Stimulated activated CD8-positive, alpha-beta memory T cell treated with anti-CD3 and anti-CD28 coated beads, Interleukin-7, amount 100 ng/mL, for 48 hours (primary cell): ENCODE results near the gene CCDC170.

Source experiments
- DNase-seq, 2 donors: peaks; one replicate each; pipeline ENCODE4 v3.0.0-alpha.2; 2020; ENCODE audit warnings: low read depth in 1 of 2; ENCODE audit errors: extremely low read depth in 1 of 2

CCDC170 gene

GRCh38 chr6:151616091-151616513 lies 122.3 kb downstream of the CCDC170 start:
- DNase-seq: no peak

- DNase-seq: no peak
Measured at GRCh38 chr6:151616600-151616999, 122.8 kb downstream of the CCDC170 start.

- DNase-seq: no peak
Measured at GRCh38 chr6:151617539-151617938, 123.7 kb downstream of the CCDC170 start.

DNA sequence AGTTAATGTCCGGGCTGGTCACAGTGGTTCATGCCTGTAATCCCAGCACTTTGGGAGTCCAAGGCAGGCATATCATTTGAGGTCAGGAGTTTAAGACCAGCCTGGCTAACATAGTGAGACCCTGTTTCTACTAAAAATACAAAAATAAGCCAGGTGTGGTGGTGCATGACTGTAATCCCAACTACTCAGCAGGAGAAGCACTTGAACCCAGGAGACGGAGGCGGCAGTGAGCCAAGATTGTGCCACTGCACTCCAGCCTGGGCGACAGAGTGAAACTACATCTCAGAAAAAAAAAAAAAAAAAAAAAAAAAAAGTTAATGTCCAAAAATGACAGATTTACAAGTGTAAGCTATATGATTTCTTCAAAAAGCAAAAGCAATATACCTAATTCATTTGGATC lies 124.9 kb downstream of the CCDC170 start:
- no peak for DNase-seq

DNA sequence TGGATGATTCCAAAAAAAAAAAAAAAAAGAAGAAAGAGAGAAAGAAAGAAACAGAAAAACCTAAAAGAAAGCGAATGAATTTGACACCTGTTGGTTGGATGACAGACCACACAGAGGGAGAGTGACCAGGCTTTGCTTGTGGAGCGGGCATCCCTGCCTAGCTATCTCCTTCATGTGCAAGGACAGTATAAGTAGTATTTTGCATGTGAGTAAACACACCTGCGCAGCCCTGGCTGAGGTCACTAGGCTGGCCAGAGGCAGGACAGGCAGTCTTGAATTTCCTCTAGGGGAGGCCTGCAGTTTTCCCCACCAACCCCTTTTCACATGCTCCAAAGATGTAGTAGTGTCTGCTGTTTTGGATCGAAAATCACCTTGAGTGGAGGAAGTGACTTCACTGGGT lies 126.4 kb downstream of the CCDC170 start:
- no peak for DNase-seq

DNA sequence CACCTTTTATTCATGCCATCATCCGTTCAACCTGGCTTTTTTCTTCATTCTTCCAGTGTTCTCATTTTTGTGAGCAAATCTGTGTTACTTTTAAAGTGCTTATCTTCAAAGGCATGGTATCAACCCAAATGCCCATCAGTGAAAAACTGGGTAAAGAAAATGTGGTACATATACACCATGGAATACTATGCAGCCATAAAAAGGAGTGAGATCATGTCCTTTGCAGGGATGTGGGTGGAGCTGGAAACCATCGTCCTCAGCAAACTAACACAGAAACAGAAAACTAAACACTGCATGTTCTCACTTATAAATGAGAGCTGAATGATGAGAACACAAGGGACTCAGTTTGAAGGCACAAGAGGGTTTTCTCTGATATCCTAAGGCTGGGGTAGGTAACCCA lies 130.3 kb downstream of the CCDC170 start:
- DNase-seq: no peak

DNA sequence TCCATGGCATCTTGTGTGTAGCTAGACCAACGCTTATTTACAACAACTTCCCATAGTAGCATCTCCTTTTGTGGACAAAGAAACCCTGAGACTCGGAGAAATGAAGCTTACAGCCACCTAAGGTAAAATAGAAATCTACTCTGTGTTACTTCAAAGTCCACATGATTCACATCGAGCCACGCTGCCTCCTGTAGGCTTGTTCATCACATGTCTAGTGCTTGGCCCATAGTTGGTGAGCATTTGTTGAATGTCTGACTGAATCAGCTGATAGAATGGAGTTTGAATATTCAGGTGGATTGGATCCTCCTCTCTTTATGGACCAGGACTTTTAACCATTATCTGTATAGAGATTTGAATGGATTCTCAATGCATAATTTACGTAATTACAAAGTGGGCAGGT lies 130.7 kb downstream of the CCDC170 start:
- DNase-seq: no peak

DNA sequence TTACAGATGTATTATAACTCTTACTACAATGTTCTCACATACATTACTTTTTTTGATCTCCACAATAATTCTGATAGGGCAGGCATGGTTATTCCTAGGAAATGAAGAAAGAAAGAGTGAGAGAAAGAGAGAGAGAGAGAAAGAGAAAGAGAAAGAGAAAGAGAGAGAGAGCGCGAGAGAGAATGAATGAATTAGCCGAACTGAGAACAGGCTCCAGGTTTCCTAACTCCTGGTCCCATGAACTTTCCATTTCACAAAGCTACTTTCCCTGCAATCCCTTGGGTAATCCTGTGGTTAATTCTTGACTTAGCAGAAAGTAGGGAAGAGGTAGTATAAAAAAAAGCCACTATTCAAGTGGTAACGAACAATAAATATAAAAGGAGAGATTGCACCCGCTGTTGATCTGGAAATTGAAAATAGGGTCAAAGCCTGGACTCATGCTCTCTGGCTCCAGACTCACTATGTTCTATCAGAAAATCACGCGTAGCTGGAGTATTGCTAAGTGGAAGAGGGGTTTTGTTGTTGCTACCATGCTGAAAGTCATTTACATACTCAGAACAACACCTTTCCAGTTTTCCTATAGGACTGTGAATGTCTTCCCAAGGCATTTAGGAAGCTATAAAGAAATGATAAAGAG lies 131.2 kb downstream of the CCDC170 start:
- DNase-seq: no peak

DNA sequence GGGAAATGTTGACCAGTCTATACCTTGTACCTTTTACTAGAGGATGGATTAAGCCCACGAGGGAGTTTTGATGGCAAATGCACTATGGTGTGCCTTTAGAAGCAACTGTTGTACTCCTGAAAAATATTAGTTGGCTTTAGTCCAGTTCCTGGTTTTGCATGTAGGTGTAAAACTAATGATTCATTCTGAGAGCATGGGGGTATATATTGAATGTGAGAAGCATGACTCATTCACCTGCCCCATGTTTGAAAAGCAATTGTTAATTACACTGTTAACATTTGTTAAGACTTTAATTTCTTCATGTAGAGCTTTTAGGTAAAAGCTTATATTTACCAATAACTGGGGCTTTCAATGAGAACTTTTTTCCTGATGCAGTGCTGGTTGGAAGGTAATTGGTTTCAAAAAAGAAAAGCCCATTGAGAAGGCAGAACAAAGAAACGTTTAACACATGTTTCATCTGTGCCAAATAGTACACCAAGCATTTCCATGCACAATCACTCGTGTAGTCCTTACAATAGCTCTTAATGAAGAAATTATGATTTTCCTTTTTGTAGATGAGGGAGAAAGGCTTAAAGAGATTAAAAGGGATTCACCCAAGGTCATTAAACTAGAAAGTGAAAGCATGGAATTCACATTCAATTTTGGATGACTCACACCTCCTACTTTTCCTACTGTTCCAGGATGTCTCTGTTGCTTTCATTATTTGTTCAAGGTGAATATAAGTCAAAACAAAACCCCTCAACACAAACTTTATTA lies 134.1 kb downstream of the CCDC170 start:
- no peak for DNase-seq

GRCh38 chr6:151629791-151630190 lies 136.0 kb downstream of the CCDC170 start:
- DNase-seq: no peak

DNA sequence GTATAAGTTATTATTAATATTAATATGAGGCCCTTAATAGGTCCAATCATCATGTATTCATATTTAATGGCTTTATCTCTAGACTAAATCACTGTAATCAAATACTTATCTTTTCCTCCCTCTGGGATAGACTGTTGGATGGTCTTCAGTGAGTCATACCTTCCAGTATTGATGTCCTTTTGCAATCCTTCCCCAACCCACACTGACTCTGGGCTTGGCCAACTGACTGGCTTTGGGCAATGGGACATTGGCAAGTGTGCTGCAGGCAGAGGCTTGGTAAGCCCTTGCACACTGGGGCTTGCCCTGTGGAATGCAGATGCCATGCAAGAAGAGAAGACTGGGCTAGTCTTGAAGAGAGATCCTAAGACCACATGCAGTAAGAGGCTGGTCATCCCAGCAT lies 136.6 kb downstream of the CCDC170 start:
- no peak for DNase-seq

DNA sequence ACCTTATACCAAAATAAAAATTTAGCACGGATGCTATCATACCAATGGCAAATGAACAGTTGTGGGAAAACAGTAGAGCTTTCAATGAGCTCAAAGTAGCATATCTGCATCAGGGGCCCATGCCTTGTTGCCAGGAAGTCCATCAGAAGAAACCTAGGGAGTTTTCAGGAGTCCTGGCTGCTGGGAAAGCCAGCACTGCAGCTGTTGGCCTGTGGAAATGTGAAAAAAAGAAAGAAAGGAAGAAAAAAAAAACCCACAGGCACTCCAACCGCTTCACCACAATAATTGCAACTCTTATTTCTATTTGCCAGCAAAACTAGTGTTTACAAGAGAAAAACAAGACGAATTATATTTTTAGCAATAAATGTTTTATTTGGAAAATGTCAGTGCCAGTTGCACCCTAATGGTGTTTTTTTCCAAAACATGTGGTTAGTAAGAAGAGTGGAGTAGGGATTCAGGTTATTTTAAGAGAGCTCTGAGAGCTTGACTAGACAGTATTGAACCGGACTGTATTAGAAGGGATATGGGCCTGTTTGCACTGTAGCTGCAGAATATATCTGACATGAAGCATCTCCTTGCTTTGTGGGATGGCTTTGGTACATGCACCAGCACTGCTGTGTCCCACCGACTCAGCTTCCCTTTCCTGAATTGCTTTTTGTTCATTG lies 137.3 kb downstream of the CCDC170 start:
- no peak for DNase-seq

- no peak for DNase-seq
Measured at GRCh38 chr6:151632415-151632987, 138.7 kb downstream of the CCDC170 start.

DNA sequence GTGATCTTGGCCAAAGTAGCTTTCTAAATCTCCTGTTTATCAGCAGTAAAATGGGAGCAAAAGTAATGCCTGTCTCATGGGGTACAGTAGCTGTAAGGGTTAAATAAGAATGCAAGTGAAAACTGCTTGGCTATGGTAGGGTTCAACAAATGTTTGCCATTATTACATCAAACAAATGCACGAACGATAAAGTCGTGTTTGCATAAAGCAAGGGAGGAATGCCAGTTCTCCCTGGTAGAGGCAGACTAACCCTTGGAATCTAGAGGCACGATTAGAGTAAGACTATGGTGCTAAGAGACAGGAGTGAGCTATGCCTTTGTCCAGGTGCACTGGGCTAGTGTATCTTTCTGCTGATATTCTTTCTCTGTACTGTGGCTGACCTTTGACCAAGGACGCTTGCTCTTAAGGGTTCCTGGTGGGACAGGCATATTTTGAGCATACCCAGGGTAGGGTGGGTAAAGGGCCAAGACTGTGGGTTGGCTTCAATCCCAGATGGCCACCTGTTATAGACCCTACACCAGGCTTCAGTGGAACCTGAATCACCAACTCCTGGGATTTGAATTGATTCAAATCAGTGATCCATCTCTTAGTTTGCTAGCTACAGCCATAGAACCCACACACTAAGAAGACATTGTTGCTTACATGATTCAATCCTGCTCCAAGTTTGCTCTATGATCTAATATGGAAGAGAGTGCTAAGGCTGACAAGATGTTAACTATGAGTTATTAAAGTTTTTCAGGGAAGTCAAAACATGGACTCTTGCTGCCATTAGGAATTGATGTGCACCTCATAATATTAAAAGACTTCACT lies 139.9 kb downstream of the CCDC170 start:
- no peak for DNase-seq

DNA sequence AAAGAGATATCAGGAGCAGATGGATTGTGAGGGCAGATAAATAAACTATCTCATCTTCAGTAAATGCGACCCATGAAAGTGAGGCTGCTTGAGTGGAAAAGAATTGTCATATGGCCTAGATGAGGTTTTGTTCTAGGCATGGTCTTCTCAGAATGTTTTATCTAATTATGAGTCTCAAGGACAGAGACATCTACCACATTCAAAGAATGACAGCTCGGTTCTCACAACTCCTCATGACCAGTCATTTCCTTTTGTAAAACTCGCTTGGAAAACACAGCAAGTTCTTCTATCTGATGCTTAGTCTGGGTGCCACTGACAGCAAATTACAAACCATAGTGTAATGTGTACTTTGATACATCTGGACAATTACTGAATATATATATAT lies 140.5 kb downstream of the CCDC170 start:
- no peak for DNase-seq

DNA sequence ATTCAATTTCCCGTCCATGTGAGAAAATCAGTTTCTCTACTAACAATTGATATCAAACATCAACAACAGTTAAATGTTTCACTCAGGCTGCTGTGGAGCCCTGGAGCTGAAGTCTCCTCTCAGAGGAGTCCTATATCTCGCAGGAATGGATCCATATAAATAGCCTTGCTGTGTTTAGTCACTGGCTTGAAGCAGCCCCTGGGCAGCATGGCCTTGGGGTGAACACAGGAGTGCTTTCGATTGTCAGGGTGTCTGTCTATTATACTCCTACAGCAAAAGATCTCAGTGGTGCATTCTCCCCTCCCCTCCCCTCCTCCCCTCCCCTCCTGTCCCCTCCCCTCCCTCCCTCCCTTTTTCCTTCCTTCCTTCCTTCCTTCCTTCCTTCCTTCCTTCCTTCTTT lies 141.9 kb downstream of the CCDC170 start:
- DNase-seq: no peak

DNA sequence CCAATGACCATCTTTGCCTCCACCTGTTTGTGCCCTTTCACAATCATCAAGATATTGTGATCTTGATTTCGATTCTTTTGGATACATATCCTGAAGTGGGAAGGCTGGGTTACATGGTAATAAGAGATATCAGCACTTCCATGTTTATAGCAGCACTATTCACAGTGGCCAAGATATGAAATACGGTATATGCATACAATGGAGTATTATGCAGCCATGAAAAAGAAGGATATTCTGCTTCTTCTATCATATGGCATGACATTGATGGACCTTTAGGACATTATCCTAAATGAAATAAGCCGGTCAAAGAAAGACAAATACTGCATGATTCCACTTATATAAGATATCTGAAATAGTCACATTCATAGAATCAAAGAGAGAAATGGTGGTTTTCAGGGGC lies 144.0 kb downstream of the CCDC170 start:
- DNase-seq: no peak

GRCh38 chr6:151639750-151640149 lies 145.9 kb downstream of the CCDC170 start:
- no peak for DNase-seq

DNA sequence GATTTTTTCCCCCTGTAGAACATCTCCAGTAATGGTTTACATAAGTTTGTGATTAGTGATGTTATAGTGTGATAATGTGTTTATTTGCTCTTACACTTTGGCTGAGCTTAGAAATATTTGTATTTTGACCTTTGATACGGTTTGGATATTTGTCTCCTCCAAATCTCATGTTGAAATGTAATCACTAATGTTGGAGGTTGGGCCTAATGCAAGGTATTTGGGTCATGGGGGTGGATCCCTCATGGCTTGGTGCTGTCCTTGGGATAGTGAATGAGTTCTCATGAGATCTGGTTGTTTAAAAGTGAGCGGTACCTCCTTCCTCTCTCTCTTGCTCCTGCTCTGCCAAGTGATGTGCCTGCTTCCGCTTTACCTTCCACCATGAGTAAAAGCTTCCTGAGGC lies 147.2 kb downstream of the CCDC170 start:
- DNase-seq: no peak

- no peak for DNase-seq
Measured at GRCh38 chr6:151647976-151648639, 154.3 kb downstream of the CCDC170 start.
